ENCODE data around the gene ZNF687.
A peak's percentile ranks its signal among the peaks of the same experiment; 100 is the strongest.

The ZNF687 gene

DNA sequence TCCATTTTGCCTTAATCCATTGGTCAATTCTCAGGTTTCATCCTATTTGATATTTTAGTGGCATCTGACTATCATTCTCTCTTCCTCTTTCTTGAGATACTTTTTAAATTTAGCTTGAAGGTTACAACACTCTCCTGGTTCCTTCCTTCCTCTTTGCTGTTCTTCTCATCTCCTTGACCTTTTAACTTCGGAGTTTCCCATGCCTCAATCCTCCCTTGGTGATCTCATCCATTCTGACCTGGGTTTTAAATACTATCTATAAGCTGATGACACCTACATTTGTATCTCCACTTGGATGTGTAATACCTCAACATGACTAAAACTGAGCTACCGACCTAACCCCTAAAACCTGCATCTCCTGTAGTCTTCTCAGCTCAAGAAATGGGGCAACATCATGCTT lies 4.8 kb upstream of the ZNF687 start:
- no peak overlapping the region for H3K4me3 Mint-ChIP-seq
- no peak for DNase-seq
- H3K4me1 Mint-ChIP-seq = no peaks in the 10 kb centered on the region
- H3K27ac Mint-ChIP-seq = no peak overlapping the region
- H3K9me3 Mint-ChIP-seq = no peaks in the 10 kb centered on the region
- no peak for TF ChIP-seq CTCF (IDR thresholded peaks at IDR 0.05)
- H3K27me3 Mint-ChIP-seq (ENCODE audit: low read depth, poor library complexity) = peaks cover 13% of the 10 kb centered on the region
- peaks cover 13% of the 10 kb centered on the region for H3K36me3 Mint-ChIP-seq (ENCODE audit: low read depth)

- Mint-ChIP-seq H3K4me3 (peak overlapping the region; percentile 93), H3K27ac (peak overlapping the region; percentile 100), H3K4me1 (peaks cover 29% of the 10 kb centered on the region), H3K27me3 (ENCODE audit: low read depth, poor library complexity) (peaks cover 17% of the 10 kb centered on the region), H3K36me3 (ENCODE audit: low read depth) (no peaks in the 10 kb centered on the region), H3K9me3 (no peaks in the 10 kb centered on the region)
- DNase-seq = peak; percentile 94
- no peak for TF ChIP-seq CTCF (IDR thresholded peaks at IDR 0.05)
Measured at GRCh38 chr1:151281225-151281968, 702 bp upstream of the ZNF687 start.

DNA sequence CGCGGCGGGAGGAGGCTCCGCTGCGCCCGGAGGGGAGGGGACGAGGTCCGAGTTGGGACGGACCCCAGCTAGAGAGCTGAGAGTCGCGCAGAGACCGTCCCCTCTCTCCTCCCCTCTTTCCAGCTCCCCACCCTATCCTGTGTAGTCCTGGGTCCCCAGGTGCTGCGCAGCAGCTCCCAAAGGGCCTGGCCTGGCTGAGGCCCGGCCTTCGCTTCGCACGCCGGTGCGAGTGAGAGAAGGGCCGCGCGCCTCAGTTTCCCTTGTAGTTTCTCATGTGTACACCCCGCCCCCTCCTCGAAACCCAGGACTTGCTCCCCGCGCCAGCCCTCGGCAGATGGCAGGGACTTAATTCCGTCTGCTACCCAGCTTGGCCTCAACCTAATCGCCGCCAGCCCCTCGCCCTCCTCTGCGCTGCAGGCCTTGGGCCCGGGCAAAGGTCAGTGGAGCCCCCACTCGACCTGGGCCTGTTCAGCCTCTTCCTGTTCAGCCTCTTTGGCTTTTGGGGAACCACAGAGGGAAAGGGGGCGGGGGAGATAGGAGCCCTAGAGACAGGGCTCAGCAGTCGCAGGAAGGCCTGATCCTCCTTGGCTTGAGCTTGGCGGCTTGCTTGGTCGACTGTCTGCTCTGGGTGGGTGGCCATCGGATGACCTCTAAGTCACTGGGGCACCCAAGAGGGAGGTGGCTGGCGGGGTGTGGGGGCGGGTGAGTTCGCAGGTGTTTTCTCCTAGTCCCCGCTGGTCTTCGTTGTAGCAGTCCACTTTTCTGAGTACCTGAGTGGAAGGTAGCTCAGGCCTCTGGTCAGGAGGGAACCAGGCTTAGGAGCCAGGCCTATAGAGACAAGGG lies 1.0 kb downstream of the ZNF687 start:
- H3K9me3 Mint-ChIP-seq = no peaks in the 10 kb centered on the region
- H3K36me3 Mint-ChIP-seq (ENCODE audit: low read depth) = peaks cover 5% of the 10 kb centered on the region
- TF ChIP-seq CTCF (IDR thresholded peaks at IDR 0.05) = no peak
- peak overlapping the region; percentile 90 for H3K4me3 Mint-ChIP-seq
- peaks cover 29% of the 10 kb centered on the region for H3K4me1 Mint-ChIP-seq
- H3K27me3 Mint-ChIP-seq (ENCODE audit: low read depth, poor library complexity) = peaks cover 10% of the 10 kb centered on the region
- peak; percentile 40 for DNase-seq
- peak overlapping the region; percentile 59 for H3K27ac Mint-ChIP-seq

- no peak for DNase-seq
- Mint-ChIP-seq H3K4me1 (peaks cover 29% of the 10 kb centered on the region), H3K27ac (peak overlapping the region; percentile 83), H3K36me3 (ENCODE audit: low read depth) (peaks cover 14% of the 10 kb centered on the region), H3K4me3 (peak overlapping the region; percentile 90), H3K27me3 (ENCODE audit: low read depth, poor library complexity) (peaks cover 6% of the 10 kb centered on the region), H3K9me3 (no peaks in the 10 kb centered on the region)
- TF ChIP-seq CTCF (IDR thresholded peaks at IDR 0.05) = no peak
Measured at GRCh38 chr1:151284013-151284577, 2.0 kb downstream of the ZNF687 start.

DNA sequence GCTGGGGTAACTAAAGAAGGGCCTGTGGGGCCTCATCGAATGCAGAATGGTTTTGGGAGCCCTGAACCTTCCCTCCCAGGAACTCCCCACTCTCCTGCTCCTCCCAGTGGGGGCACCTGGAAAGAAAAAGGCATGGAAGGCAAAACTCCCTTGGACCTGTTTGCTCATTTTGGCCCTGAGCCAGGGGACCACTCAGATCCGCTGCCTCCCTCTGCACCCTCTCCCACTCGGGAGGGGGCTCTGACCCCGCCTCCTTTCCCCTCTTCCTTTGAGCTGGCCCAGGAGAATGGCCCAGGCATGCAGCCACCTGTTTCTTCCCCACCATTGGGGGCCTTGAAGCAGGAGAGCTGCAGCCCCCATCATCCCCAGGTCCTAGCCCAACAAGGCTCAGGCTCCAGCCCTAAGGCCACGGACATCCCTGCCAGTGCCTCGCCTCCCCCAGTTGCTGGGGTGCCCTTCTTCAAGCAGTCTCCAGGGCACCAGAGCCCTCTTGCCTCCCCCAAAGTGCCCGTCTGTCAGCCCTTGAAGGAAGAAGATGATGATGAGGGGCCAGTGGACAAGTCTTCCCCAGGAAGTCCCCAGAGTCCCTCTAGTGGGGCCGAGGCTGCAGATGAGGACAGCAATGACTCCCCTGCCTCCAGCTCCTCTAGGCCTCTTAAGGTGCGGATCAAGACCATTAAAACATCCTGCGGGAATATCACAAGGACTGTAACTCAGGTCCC lies 4.7 kb downstream of the ZNF687 start:
- no peaks in the 10 kb centered on the region for H3K9me3 Mint-ChIP-seq
- peaks cover 29% of the 10 kb centered on the region for H3K4me1 Mint-ChIP-seq
- H3K27me3 Mint-ChIP-seq (ENCODE audit: low read depth, poor library complexity) = peaks cover 4% of the 10 kb centered on the region
- H3K36me3 Mint-ChIP-seq (ENCODE audit: low read depth) = peaks cover 14% of the 10 kb centered on the region
- H3K4me3 Mint-ChIP-seq = no peak overlapping the region
- no peak for DNase-seq
- TF ChIP-seq CTCF (IDR thresholded peaks at IDR 0.05) = no peak
- H3K27ac Mint-ChIP-seq = no peak overlapping the region
